Astrocyte (in vitro differentiated cells and primary cell): ENCODE measurements around the gene NCKAP5L. TPM values are rescaled to one million over a fixed set of nuclear protein-coding genes. Genes with fewer than 3 reads are reported as not detected.

ENCODE experiments used
- DNase-seq: peaks from one replicate; pipeline ENCODE4 v3.0.0-alpha.2; 2010; ENCODE audit warnings: low read depth
- FAIRE-seq: peaks from 2 replicates; lab custom pipeline; 2011; peaks lifted over from hg19 to GRCh38; lab: Jason Lieb, UNC
- H2AFZ ChIP-seq: 2 replicates; pipeline ENCODE4 v1.6.0; 2012; ENCODE audit warnings: low read depth, low read length, inconsistent platforms
- H3K27ac ChIP-seq: 2 replicates; pipeline ENCODE4 v1.5.1; 2011; ENCODE audit warnings: low read depth, low read length, inconsistent platforms
- H3K27me3 ChIP-seq: 2 replicates; pipeline ENCODE4 v1.6.0; 2011; ENCODE audit warnings: low read length, inconsistent platforms; ENCODE audit not compliant: insufficient read depth
- H3K36me3 ChIP-seq: 2 replicates; pipeline ENCODE4 v1.5.1; 2011; ENCODE audit warnings: low read length, inconsistent platforms; ENCODE audit not compliant: insufficient read depth
- H3K4me1 ChIP-seq: 2 replicates; pipeline ENCODE4 v1.5.1; 2011; ENCODE audit warnings: low read length, inconsistent platforms; ENCODE audit not compliant: insufficient read depth
- H3K4me2 ChIP-seq: 2 replicates; pipeline ENCODE4 v1.6.0; 2012; ENCODE audit warnings: low read length, inconsistent platforms
- H3K4me3 ChIP-seq: 2 replicates; pipeline ENCODE4 v1.5.1; 2011; ENCODE audit warnings: low read depth, mild to moderate bottlenecking, low read length, inconsistent platforms; ENCODE audit not compliant: insufficient read depth
- H3K79me2 ChIP-seq: 2 replicates; pipeline ENCODE4 v1.6.0; 2012; ENCODE audit warnings: mild to moderate bottlenecking, low read length, inconsistent platforms; ENCODE audit not compliant: insufficient read depth
- H3K9ac ChIP-seq: 2 replicates; pipeline ENCODE4 v1.6.0; 2012; ENCODE audit warnings: mild to moderate bottlenecking, low read length, inconsistent platforms
- H3K9me3 ChIP-seq: 2 replicates; pipeline ENCODE4 v1.5.1; 2012; ENCODE audit warnings: low read depth, mild to moderate bottlenecking, low read length, inconsistent platforms; ENCODE audit not compliant: insufficient read depth
- H4K20me1 ChIP-seq: 2 replicates; pipeline ENCODE4 v1.6.0; 2012; ENCODE audit warnings: low read length, inconsistent platforms; ENCODE audit not compliant: insufficient read depth
- H3K27ac Mint-ChIP-seq: one replicate; pipeline ENCODE4 v1.8.0; 2021; ENCODE audit warnings: mild to moderate bottlenecking, mixed read lengths; ENCODE audit not compliant: unreplicated experiment
- H3K27me3 Mint-ChIP-seq: one replicate; pipeline ENCODE4 v1.8.0; 2021; ENCODE audit warnings: low read depth, mixed read lengths; ENCODE audit not compliant: unreplicated experiment
- H3K36me3 Mint-ChIP-seq: one replicate; pipeline ENCODE4 v1.8.0; 2021; ENCODE audit warnings: low read depth, mixed read lengths; ENCODE audit not compliant: unreplicated experiment
- H3K4me1 Mint-ChIP-seq: one replicate; pipeline ENCODE4 v1.8.0; 2021; ENCODE audit warnings: low read depth, mixed read lengths; ENCODE audit not compliant: unreplicated experiment
- H3K4me3 Mint-ChIP-seq: one replicate; pipeline ENCODE4 v1.8.0; 2021; ENCODE audit warnings: mild to moderate bottlenecking, moderate library complexity, mixed read lengths; ENCODE audit not compliant: unreplicated experiment
- H3K9me3 Mint-ChIP-seq: one replicate; pipeline ENCODE4 v1.8.0; 2021; ENCODE audit warnings: mild to moderate bottlenecking, mixed read lengths; ENCODE audit not compliant: unreplicated experiment
- EZH2 ChIP-seq: IDR thresholded peaks from 2 replicates; pipeline ENCODE4 v1.6.1; 2012; ENCODE audit warnings: mild to moderate bottlenecking, low read length, inconsistent platforms; ENCODE audit not compliant: insufficient read depth
- total RNA-seq: library from RNA; stranded (reverse); gene quantifications from 2 replicates; pipeline ENCODE4 v1.2.1, GENCODE V29; 2021
- TF ChIP-seq, protein P1 (sequence below): IDR thresholded peaks from 2 replicates; pipeline ENCODE4 v1.5.1; 2011; ENCODE audit warnings: low read depth, mild to moderate bottlenecking, inconsistent platforms, low read length, moderate library complexity; ENCODE audit not compliant: insufficient read depth

NCKAP5L gene
- total RNA-seq, 1 donor from 2014 or later: 59.5 TPM

GRCh38 chr12:49794811-49795653, 33.2 kb downstream of the NCKAP5L start:
- H4K20me1 ChIP-seq: peaks cover 15% of the 10 kb centered on the region
- H3K9me3 ChIP-seq: no peaks in the 10 kb centered on the region
- peaks cover 16% of the 10 kb centered on the region for H3K36me3 ChIP-seq
- TF ChIP-seq EZH2: no peak
- TF ChIP-seq, protein P1, sequence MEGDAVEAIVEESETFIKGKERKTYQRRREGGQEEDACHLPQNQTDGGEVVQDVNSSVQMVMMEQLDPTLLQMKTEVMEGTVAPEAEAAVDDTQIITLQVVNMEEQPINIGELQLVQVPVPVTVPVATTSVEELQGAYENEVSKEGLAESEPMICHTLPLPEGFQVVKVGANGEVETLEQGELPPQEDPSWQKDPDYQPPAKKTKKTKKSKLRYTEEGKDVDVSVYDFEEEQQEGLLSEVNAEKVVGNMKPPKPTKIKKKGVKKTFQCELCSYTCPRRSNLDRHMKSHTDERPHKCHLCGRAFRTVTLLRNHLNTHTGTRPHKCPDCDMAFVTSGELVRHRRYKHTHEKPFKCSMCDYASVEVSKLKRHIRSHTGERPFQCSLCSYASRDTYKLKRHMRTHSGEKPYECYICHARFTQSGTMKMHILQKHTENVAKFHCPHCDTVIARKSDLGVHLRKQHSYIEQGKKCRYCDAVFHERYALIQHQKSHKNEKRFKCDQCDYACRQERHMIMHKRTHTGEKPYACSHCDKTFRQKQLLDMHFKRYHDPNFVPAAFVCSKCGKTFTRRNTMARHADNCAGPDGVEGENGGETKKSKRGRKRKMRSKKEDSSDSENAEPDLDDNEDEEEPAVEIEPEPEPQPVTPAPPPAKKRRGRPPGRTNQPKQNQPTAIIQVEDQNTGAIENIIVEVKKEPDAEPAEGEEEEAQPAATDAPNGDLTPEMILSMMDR: no peak
- H3K9ac ChIP-seq: no peak overlapping the region
- no peaks in the 10 kb centered on the region for H3K4me1 ChIP-seq
- Mint-ChIP-seq H3K4me1 (peaks cover 3% of the 10 kb centered on the region), H3K27me3 (no peaks in the 10 kb centered on the region), H3K27ac (no peak overlapping the region), H3K9me3 (no peaks in the 10 kb centered on the region), H3K4me3 (no peak overlapping the region), H3K36me3 (peaks cover 9% of the 10 kb centered on the region)
- H3K4me2 ChIP-seq: no peak overlapping the region
- H3K27me3 ChIP-seq: no peaks in the 10 kb centered on the region
- FAIRE-seq (no peak), DNase-seq (no peak)
- no peak overlapping the region for H2AFZ ChIP-seq
- no peak overlapping the region for H3K27ac ChIP-seq
- no peak overlapping the region for H3K4me3 ChIP-seq
- H3K79me2 ChIP-seq: no peaks in the 10 kb centered on the region

DNA sequence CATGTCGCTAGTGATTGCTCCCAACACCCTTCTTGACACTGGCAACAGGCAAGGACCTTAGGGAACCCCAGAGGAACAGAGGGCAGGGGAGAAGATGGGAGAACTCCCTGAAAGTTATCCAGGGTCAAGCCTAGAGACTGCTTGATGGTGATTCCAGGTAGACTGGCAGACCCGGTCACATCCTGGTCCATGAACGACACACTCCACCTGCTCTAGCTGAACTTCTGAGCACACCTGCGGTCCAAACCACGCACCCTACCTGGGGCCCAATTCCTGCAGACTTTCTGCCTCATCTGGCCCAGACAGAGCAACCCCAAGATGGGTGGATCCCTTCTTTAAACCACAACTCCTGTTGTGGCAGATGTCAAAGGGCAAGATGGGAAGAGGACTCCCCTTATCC, 34.2 kb downstream of the NCKAP5L start:
- FAIRE-seq: no peak
- H3K36me3 ChIP-seq: peaks cover 20% of the 10 kb centered on the region
- Mint-ChIP-seq H3K4me1 (peaks cover 3% of the 10 kb centered on the region), H3K4me3 (no peak overlapping the region), H3K27me3 (no peaks in the 10 kb centered on the region), H3K9me3 (no peaks in the 10 kb centered on the region), H3K27ac (no peak overlapping the region), H3K36me3 (peaks cover 13% of the 10 kb centered on the region)
- H3K27me3 ChIP-seq: no peaks in the 10 kb centered on the region
- no peak overlapping the region for H3K9ac ChIP-seq
- no peaks in the 10 kb centered on the region for H3K4me1 ChIP-seq
- no peaks in the 10 kb centered on the region for H3K9me3 ChIP-seq
- no peak overlapping the region for H2AFZ ChIP-seq
- H3K79me2 ChIP-seq: no peaks in the 10 kb centered on the region
- H3K4me2 ChIP-seq: no peak overlapping the region
- TF ChIP-seq, protein P1: no peak
- TF ChIP-seq EZH2: no peak
- no peak overlapping the region for H3K4me3 ChIP-seq
- H4K20me1 ChIP-seq: peaks cover 20% of the 10 kb centered on the region
- no peak for DNase-seq
- no peak overlapping the region for H3K27ac ChIP-seq

- Histone ChIP-seq H3K27me3 (no peaks in the 10 kb centered on the region), H3K36me3 (peaks cover 16% of the 10 kb centered on the region), H3K4me1 (no peaks in the 10 kb centered on the region), H3K9me3 (no peaks in the 10 kb centered on the region), H2AFZ (no peak overlapping the region), H3K79me2 (no peaks in the 10 kb centered on the region), H3K9ac (no peak overlapping the region), H3K4me3 (no peak overlapping the region), H3K27ac (no peak overlapping the region), H4K20me1 (peaks cover 16% of the 10 kb centered on the region), H3K4me2 (no peak overlapping the region)
- TF ChIP-seq EZH2: no peak
- TF ChIP-seq, protein P1: no peak
- H3K27me3 Mint-ChIP-seq: no peaks in the 10 kb centered on the region
- no peaks in the 10 kb centered on the region for H3K4me1 Mint-ChIP-seq
- H3K36me3 Mint-ChIP-seq: peaks cover 11% of the 10 kb centered on the region
- no peak overlapping the region for H3K4me3 Mint-ChIP-seq
- FAIRE-seq: no peak
- H3K9me3 Mint-ChIP-seq: no peaks in the 10 kb centered on the region
- H3K27ac Mint-ChIP-seq: no peak overlapping the region
- DNase-seq: no peak
These were observed 34.6 kb downstream of the NCKAP5L start for GRCh38 chr12:49793620-49794019.
